DOHH2 (cell line): ENCODE data around the gene DNTT.

Experiments
- H3F3A ChIP-seq: fragments of 200-600 bp; sonication (generic), shearing (Covaris generic); 2 replicates; pipeline ENCODE4 v1.6.0; 2016; ENCODE audit warnings: antibody characterized with exemption, mild to moderate bottlenecking; ENCODE audit not compliant: control insufficient read depth, insufficient read depth
- H3K27ac ChIP-seq: fragments of 200-600 bp; sonication (generic); 2 replicates; pipeline ENCODE4 v1.5.1; 2014; ENCODE audit warnings: low read depth, mild to moderate bottlenecking, low read length, moderate library complexity
- H3K27me3 ChIP-seq: fragments of 200-600 bp; sonication (generic); 2 replicates; pipeline ENCODE4 v1.6.1; 2014; ENCODE audit warnings: mild to moderate bottlenecking, low read length, mixed read lengths; ENCODE audit not compliant: control insufficient read depth
- H3K36me3 ChIP-seq: fragments of 200-600 bp; sonication (generic); 2 replicates; pipeline ENCODE4 v1.6.1; 2014; ENCODE audit warnings: mild to moderate bottlenecking, low read length, moderate library complexity, mixed read lengths; ENCODE audit not compliant: control insufficient read depth
- H3K4me1 ChIP-seq: fragments of 200-600 bp; sonication (generic); 2 replicates; pipeline ENCODE4 v1.6.1; 2014; ENCODE audit warnings: mild to moderate bottlenecking, low read length, mixed read lengths; ENCODE audit not compliant: control insufficient read depth
- H3K4me2 ChIP-seq: fragments of 200-600 bp; sonication (generic); 2 replicates; pipeline ENCODE4 v1.6.0; 2014; ENCODE audit warnings: mild to moderate bottlenecking, low read length, moderate library complexity
- H3K4me3 ChIP-seq: fragments of 200-600 bp; sonication (generic); 2 replicates; pipeline ENCODE4 v1.5.1; 2014; ENCODE audit warnings: mild to moderate bottlenecking, low read length, mixed read lengths
- H3K79me2 ChIP-seq: fragments of 200-600 bp; sonication (generic); 2 replicates; pipeline ENCODE4 v1.6.1; 2014; ENCODE audit warnings: mild to moderate bottlenecking, low read length, mixed read lengths; ENCODE audit not compliant: control insufficient read depth
- H3K9me2 ChIP-seq: fragments of 200-600 bp; sonication (generic); replicated peaks from 2 replicates; pipeline ENCODE4 v1.6.1; 2014; ENCODE audit warnings: mild to moderate bottlenecking, low read length, mixed read lengths; ENCODE audit not compliant: control insufficient read depth
- H3K9me3 ChIP-seq: fragments of 200-600 bp; sonication (generic); 2 replicates; pipeline ENCODE4 v1.6.1; 2014; ENCODE audit warnings: antibody characterized with exemption, low read length, mixed read lengths; ENCODE audit not compliant: control insufficient read depth, insufficient read depth
- H4K20me1 ChIP-seq: fragments of 200-600 bp; sonication (generic); 2 replicates; pipeline ENCODE4 v1.6.0; 2014; ENCODE audit warnings: low read depth, mild to moderate bottlenecking, antibody characterized with exemption, low read length, moderate library complexity; ENCODE audit not compliant: control insufficient read depth, insufficient read depth
- EZH2phosphoT487 ChIP-seq: fragments of 200-600 bp; sonication (generic); IDR thresholded peaks from 2 replicates; pipeline ENCODE4 v1.6.1; 2017; ENCODE audit warnings: borderline replicate concordance, mild to moderate bottlenecking, antibody characterized with exemption, low read length, moderate library complexity, mixed read lengths
- TF ChIP-seq, protein P1 (sequence below): fragments of 200-600 bp; sonication (generic); IDR thresholded peaks from one replicate; pipeline ENCODE4 v1.5.1; 2014; ENCODE audit warnings: antibody characterized with exemption, mild to moderate bottlenecking, low read depth, low read length; ENCODE audit not compliant: poor library complexity, severe bottlenecking

Gene DNTT

DNA sequence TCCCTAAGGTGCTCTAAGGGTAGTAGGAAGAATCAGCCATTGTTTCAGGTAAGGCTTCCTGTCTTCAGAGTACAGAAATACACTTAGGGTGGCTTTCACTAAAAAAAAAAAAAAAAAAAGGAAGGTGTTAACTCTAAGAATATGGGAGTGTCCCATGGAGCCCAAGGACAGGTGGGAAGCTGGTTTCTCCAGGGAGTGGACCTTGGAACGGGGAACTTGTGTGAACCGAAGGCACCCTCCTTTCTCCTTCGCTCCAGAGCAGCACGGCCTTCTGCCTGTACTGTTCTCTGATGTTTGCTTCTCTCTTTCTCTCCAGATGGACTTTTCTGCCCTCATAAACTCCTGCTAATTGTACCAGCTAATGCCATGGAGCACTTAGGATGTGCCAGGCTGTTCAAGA is 48.3 kb downstream of the DNTT start:
- H3K36me3 ChIP-seq, result no peaks in the 10 kb centered on the region
- TF ChIP-seq, protein P1, sequence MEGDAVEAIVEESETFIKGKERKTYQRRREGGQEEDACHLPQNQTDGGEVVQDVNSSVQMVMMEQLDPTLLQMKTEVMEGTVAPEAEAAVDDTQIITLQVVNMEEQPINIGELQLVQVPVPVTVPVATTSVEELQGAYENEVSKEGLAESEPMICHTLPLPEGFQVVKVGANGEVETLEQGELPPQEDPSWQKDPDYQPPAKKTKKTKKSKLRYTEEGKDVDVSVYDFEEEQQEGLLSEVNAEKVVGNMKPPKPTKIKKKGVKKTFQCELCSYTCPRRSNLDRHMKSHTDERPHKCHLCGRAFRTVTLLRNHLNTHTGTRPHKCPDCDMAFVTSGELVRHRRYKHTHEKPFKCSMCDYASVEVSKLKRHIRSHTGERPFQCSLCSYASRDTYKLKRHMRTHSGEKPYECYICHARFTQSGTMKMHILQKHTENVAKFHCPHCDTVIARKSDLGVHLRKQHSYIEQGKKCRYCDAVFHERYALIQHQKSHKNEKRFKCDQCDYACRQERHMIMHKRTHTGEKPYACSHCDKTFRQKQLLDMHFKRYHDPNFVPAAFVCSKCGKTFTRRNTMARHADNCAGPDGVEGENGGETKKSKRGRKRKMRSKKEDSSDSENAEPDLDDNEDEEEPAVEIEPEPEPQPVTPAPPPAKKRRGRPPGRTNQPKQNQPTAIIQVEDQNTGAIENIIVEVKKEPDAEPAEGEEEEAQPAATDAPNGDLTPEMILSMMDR, result no peak
- no peak for TF ChIP-seq EZH2phosphoT487
- H3K9me2 ChIP-seq, result no peaks in the 10 kb centered on the region
- H3K4me1 ChIP-seq, result no peaks in the 10 kb centered on the region
- no peaks in the 10 kb centered on the region for H3K79me2 ChIP-seq
- H3K9me3 ChIP-seq, result no peaks in the 10 kb centered on the region
- H3F3A ChIP-seq, result no peaks in the 10 kb centered on the region
- no peaks in the 10 kb centered on the region for H4K20me1 ChIP-seq
- peaks cover 31% of the 10 kb centered on the region for H3K27me3 ChIP-seq
- H3K4me2 ChIP-seq, result no peak overlapping the region
- H3K4me3 ChIP-seq, result no peak overlapping the region
- H3K27ac ChIP-seq, result no peak overlapping the region

DNA sequence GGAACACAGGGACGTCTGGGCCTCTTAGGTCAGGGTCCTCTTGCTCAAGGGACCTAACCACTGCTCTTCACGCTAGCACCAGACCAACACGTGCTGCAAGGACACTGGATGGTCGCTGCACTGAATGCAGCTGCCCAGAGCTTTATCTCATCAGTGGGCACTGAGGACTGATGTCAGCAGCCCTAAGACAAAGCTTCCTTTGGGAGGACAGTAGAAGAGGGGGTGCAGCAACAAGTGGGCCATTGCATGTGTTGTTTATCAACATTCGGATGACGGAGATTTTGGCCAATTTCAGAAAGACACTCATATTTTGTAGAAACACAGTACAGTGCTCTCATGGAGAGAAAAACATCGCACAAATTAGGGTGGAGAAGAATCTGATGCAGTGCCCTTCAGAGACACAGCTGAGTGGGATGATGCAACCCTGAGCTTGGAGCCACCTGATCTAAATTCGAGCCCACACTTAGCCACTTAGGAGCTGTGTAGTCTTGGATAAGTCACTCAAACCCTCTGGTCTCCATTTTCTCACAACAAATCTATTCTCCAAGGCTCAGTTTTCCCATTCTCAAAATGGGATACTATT is 52.9 kb downstream of the DNTT start:
- Histone ChIP-seq H3K4me2 (no peak overlapping the region), H4K20me1 (no peaks in the 10 kb centered on the region), H3K4me1 (no peaks in the 10 kb centered on the region), H3K9me2 (no peaks in the 10 kb centered on the region), H3F3A (no peaks in the 10 kb centered on the region), H3K9me3 (no peaks in the 10 kb centered on the region), H3K27me3 (peaks cover 34% of the 10 kb centered on the region), H3K4me3 (no peak overlapping the region), H3K79me2 (no peaks in the 10 kb centered on the region), H3K36me3 (no peaks in the 10 kb centered on the region), H3K27ac (no peak overlapping the region)
- TF ChIP-seq EZH2phosphoT487, result no peak
- TF ChIP-seq, protein P1, result no peak

DNA sequence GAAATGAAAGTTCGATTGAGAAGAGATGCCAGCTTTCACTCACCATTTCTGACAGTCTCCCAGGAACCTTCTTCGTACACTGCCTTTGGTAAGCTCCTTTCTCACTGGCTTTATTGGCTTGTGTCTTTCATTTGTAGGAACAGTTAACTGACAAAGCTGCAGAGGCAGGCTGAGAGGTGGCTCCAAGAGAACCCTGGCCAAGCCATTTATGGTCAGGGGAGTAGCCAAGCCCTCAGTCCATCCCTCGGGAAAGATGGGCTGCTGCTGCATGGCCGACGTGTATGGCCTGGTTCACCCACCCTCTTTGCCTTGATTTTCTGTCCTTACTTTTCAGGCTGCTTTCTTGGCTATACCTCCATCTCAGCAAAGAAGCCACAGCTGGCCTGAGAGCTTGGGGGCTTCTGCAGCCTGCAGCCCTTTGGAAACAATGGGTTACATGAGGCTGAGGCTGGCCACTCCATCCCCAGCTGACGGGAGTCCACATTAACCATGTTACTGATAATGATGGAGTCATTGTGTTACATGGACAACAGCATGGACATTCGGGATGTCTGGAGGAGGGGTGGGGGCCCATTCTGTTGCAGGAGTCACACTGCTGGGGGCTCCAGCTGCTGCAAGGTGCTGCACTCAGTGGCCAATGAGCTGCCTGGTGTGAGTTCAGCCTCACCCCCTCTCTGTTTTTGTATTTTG is 54.8 kb downstream of the DNTT start, which contains the start of gene OPALIN:
OPALIN (minus strand) TSS at position 152 of the 690 bp plus-strand sequence; CDS start at position 46, 106 bp downstream.
- H3F3A ChIP-seq, result no peaks in the 10 kb centered on the region
- TF ChIP-seq, protein P1, result no peak
- no peak for TF ChIP-seq EZH2phosphoT487
- peaks cover 27% of the 10 kb centered on the region for H3K27me3 ChIP-seq
- H3K9me3 ChIP-seq, result no peaks in the 10 kb centered on the region
- H3K36me3 ChIP-seq, result no peaks in the 10 kb centered on the region
- no peak within 1 kb of the TSS for H3K4me2 ChIP-seq
- H4K20me1 ChIP-seq, result no peaks in the 10 kb centered on the region
- no peaks in the 10 kb centered on the region for H3K4me1 ChIP-seq
- no peak within 1 kb of the TSS for H3K27ac ChIP-seq
- H3K79me2 ChIP-seq, result no peaks in the 10 kb centered on the region
- H3K4me3 ChIP-seq, result no peak within 1 kb of the TSS
- H3K9me2 ChIP-seq, result no peaks in the 10 kb centered on the region
